Measurements from ENCODE around the gene VASH2. TPM values are rescaled to one million over a fixed set of nuclear protein-coding genes. Genes with fewer than 3 reads are reported as not detected.
"Not testable (repeated sequence)": the region's sequence is repeated elsewhere in the genome, so short reads cannot be mapped to it uniquely, and the experiment has no call there.

The VASH2 gene
- polyA plus RNA-seq, 4 donors = 22.9 to 26.7 (median 25.1) TPM

GRCh38 chr1:213017447-213018273, 67.3 kb downstream of the VASH2 start:
- DNase-seq (ENCODE audit: low read depth in 4 of 4, low spot score in 2 of 4) = no peak

DNA sequence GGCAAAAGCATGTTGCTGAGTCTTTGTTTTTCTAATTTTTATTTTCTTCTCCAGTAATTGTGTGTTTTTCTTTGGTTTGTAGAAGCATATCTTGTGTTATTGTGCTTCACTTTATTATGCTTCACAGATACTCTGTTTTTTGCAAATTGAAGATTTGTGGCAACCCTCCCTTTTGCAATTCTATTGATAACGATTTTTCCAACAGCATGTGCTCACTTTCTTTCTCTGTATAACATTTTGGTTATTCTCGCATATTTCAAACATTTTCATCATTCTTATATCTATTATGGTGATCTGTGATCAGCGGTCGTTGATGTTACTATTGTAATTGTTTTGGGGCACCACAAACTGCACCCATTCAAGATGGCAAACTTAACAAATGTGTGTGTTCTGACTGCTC, 69.1 kb downstream of the VASH2 start:
- DNase-seq (ENCODE audit: low read depth in 4 of 4, low spot score in 2 of 4) = no peak

DNA sequence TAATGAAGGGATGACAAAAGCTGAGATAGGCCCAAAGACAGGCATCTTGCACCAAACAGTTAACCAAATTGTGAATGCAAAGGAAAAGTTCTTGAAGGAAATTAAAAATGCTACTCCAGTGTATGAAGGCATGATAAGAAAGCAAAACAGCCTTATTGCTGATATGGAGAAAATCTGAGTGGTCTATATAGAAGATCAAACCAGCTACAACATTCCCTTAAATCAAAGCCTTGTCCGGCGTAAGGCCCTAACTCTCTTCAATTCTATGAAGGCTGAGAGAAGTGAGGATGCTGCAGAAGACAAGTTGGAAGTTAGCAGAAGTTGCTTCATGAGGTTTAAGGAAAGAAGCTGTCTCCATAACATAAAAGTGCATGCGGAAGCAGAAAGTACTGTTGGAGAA, 69.7 kb downstream of the VASH2 start:
- no peak for DNase-seq (ENCODE audit: low read depth in 4 of 4, low spot score in 2 of 4)

GRCh38 chr1:213027024-213027423, 76.7 kb downstream of the VASH2 start:
- DNase-seq (ENCODE audit: low read depth in 4 of 4, low spot score in 2 of 4) = not testable (repeated sequence)

GRCh38 chr1:213032651-213033050, 82.3 kb downstream of the VASH2 start:
- DNase-seq (ENCODE audit: low read depth in 4 of 4, low spot score in 2 of 4) = no peak

- no peak for DNase-seq (ENCODE audit: low read depth in 4 of 4, low spot score in 2 of 4)
Observed at GRCh38 chr1:213034713-213035112, 84.4 kb downstream of the VASH2 start.

GRCh38 chr1:213035573-213035972, 85.2 kb downstream of the VASH2 start:
- no peak for DNase-seq (ENCODE audit: low read depth in 4 of 4, low spot score in 2 of 4)

Other genes starting within 250 kb of the VASH2 start
- gene NSL1, start 158.8 kb upstream of the VASH2 start, polyA plus RNA-seq (ENCODE audit: insufficient read length in 4 of 4) = 10 to 100 TPM; 44.1 to 46.3 (median 44.8) TPM
- 10 to 100 TPM; 17.5 to 24.0 (median 20.5) TPM for gene TATDN3, start 158.6 kb upstream of the VASH2 start, polyA plus RNA-seq (ENCODE audit: insufficient read length in 4 of 4)
- 1 to 10 TPM in 1 of 4 donors, under 1 TPM in 3; 0.37 to 1.5 (median 0.71) TPM for gene SPATA45, start 102.9 kb upstream of the VASH2 start, polyA plus RNA-seq (ENCODE audit: insufficient read length in 4 of 4)
- 10 to 100 TPM; 16.1 to 34.9 (median 25.6) TPM for gene FLVCR1, start 92.3 kb upstream of the VASH2 start, polyA plus RNA-seq (ENCODE audit: insufficient read length in 4 of 4)
- 10 to 100 TPM; 31.7 to 61.7 (median 39.6) TPM for gene ANGEL2, start 65.3 kb downstream of the VASH2 start, polyA plus RNA-seq (ENCODE audit: insufficient read length in 4 of 4)
- 10 to 100 TPM; 21.1 to 23.5 (median 22.6) TPM for gene RPS6KC1, start 100.7 kb downstream of the VASH2 start, polyA plus RNA-seq (ENCODE audit: insufficient read length in 4 of 4)